GM19193 (cell line): ENCODE measurements around the gene RAD50.

Experiments used
- POLR2A ChIP-seq: IDR thresholded peaks from 4 replicates; pipeline ENCODE4 v1.6.1; 2011; ENCODE audit not compliant: insufficient read depth, insufficient read length; ENCODE audit errors: extremely low read depth

RAD50 gene

GRCh38 chr5:132611965-132612364, 55.2 kb downstream of the RAD50 start:
- no peak for TF ChIP-seq POLR2A

DNA sequence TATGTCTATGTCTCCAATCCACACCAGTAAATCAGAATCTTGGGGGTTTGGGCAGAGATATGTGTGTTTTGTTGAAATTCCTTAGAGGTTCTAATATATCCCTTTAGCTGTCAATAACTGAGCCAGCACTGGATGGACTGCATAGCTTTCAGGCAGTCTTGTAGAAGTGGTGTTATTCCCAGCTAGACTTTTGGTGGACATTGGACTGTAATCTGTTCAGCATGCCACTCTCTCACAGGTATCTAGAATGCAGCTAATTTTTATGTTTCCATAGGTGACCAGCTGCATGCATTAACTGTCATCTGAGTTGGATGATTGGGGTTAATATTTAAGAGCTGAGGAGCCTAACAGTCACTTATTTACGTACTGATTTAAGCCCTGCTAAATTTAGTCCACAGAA, 56.1 kb downstream of the RAD50 start:
- TF ChIP-seq POLR2A = no peak

DNA sequence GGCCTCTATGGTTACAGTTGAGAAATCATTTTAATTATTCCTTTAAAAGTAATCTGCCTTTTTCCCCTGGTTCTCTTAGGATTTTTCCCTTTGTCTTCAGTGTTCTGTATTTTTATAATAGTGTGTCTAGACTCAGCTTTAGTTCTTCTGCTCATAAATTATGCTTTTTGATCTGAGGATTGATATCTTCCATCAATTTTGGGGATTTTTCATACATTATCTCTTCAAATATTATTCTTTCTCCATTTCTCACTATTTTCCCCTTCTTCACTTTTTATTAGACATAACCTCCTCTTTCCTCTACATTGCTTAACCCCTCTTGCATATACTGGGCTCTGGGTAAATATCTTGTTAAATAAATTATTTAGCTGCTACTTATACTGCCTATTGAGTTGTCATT, 64.9 kb downstream of the RAD50 start:
- TF ChIP-seq POLR2A = no peak

GRCh38 chr5:132622608-132623007, 65.8 kb downstream of the RAD50 start:
- TF ChIP-seq POLR2A = no peak

GRCh38 chr5:132627470-132627869, 70.7 kb downstream of the RAD50 start:
- TF ChIP-seq POLR2A = no peak

GRCh38 chr5:132628814-132629213, 72.0 kb downstream of the RAD50 start:
- TF ChIP-seq POLR2A = no peak

DNA sequence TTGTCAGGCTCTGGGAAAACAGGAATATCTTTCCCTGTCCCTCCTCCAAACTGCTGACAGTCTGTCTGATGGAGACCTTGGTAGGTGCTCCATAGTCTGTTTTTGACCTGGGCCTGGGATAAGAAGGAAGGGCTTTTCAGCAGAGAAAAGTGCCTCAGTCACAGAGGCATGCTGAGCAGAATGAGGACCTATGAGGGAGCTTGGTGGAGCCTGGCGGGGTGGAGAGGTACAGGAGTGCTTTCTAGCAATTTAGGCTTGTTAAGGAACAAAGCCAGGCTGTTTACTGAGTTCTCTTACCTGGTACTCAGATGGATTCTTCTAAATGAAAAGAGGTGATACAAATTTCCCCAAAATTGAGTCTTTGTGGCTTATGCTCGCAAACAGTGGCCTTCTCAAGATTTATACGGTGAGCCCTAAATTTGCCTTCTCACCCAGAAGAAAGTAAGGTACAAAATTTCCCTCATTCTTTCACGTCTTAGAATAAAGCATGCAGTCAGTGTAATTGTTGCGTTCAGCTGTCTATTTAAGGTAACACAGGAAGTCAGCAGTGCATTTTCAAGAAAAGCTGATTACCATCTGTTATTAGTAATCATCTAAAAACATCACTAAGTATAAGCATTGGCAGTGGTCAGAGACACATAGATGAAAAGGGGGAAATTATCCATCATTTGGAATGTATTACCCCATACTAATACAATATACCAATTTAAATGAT, 72.6 kb downstream of the RAD50 start:
- TF ChIP-seq POLR2A = no peak

GRCh38 chr5:132635873-132636272, 79.1 kb downstream of the RAD50 start:
- no peak for TF ChIP-seq POLR2A

DNA sequence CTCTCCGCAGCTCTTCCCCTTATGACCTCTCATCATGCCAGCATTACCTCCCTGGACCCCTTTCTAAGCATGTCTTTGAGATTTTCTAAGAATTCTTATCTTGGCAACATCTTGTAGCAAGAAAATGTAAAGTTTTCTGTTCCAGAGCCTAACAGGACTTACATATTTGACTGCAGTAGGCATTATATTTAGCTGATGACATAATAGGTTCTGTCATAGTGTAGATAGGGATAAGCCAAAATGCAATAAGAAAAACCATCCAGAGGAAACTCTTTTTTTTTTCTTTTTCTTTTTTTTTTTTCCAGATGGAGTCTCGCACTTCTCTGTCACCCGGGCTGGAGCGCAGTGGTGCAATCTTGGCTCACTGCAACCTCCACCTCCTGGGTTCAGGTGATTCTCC, 80.5 kb downstream of the RAD50 start:
- TF ChIP-seq POLR2A = no peak

GRCh38 chr5:132639706-132640130, 82.9 kb downstream of the RAD50 start:
- TF ChIP-seq POLR2A = no peak

DNA sequence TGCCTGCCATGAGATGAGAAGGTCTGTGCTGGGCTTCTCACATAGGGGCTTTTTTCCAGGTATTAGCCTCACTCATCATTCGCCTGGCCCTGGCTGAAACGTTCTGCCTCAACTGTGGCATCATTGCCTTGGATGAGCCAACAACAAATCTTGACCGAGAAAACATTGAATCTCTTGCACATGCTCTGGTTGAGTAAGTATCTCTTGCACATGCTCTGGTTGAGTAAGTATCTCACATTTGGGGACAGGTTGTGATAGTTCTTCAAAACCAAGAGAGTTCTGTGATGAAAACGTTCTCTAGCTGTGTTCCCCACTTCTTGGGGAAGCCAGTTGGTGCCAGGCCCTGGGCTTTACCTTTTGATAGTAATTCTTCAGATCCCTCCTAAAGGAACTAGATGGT, 83.8 kb downstream of the RAD50 start:
- no peak for TF ChIP-seq POLR2A

- no peak for TF ChIP-seq POLR2A
These were observed 84.5 kb downstream of the RAD50 start for GRCh38 chr5:132641241-132641723.

GRCh38 chr5:132641841-132642240, 85.1 kb downstream of the RAD50 start:
- no peak for TF ChIP-seq POLR2A

GRCh38 chr5:132644177-132644576, 87.4 kb downstream of the RAD50 start:
- no peak for TF ChIP-seq POLR2A

- no peak for TF ChIP-seq POLR2A
These were observed 89.9 kb downstream of the RAD50 start for GRCh38 chr5:132646583-132647266.

GRCh38 chr5:132647473-132647872, 90.7 kb downstream of the RAD50 start:
- no peak for TF ChIP-seq POLR2A

DNA sequence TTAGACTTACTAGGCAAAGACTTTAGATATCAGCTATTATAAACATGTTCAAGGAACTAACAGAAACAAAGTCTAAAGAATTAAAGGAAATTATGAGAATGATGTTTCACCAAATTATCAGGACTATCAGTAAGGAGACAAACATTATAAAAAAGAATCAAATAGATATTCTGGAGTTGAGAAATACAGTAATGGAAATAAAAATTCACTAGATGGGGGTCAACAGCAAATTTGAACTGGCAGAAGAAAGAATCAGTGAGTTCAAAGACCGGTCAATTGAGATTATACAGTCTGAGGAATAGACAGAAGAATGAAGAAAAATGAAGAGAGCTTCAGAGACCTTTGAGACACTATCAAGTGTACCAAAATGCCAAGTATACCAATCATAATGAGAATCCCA, 91.6 kb downstream of the RAD50 start:
- no peak for TF ChIP-seq POLR2A

- no peak for TF ChIP-seq POLR2A
These were observed 95.2 kb downstream of the RAD50 start for GRCh38 chr5:132651838-132652469.
